Measurements from ENCODE around the gene TTC1.
"Not testable (repeated sequence)": the region's sequence is repeated elsewhere in the genome, so short reads cannot be mapped to it uniquely, and the experiment has no call there.

Gene TTC1

GRCh38 chr5:160001457-160001856 lies 7.5 kb upstream of the TTC1 start:
- no peak for DNase-seq

- DNase-seq: no peak
Observed at GRCh38 chr5:160007514-160007913, 1.4 kb upstream of the TTC1 start.

- not testable (repeated sequence) for DNase-seq
Observed at GRCh38 chr5:160008529-160008876, 436 bp upstream of the TTC1 start.

- DNase-seq: no peak
Observed at GRCh38 chr5:160009591-160009989, 651 bp downstream of the TTC1 start.

- DNase-seq: no peak
Observed at GRCh38 chr5:160011471-160011870, 2.5 kb downstream of the TTC1 start.

GRCh38 chr5:160014197-160014596 lies 5.3 kb downstream of the TTC1 start:
- not testable (repeated sequence) for DNase-seq

GRCh38 chr5:160018945-160019625 lies 10.1 kb downstream of the TTC1 start:
- no peak for DNase-seq

GRCh38 chr5:160020266-160020770 lies 11.4 kb downstream of the TTC1 start:
- DNase-seq: no peak

- no peak for DNase-seq
Observed at GRCh38 chr5:160020964-160021363, 12.0 kb downstream of the TTC1 start.

GRCh38 chr5:160021831-160022446 lies 13.0 kb downstream of the TTC1 start:
- DNase-seq: peak; percentile 41 to 69

- no peak for DNase-seq
Observed at GRCh38 chr5:160023007-160023907, 14.3 kb downstream of the TTC1 start.

GRCh38 chr5:160023908-160024630 lies 15.1 kb downstream of the TTC1 start:
- DNase-seq: no peak

- DNase-seq: no peak
Observed at GRCh38 chr5:160029004-160029403, 20.1 kb downstream of the TTC1 start.

- DNase-seq: no peak
Observed at GRCh38 chr5:160029540-160030139, 20.7 kb downstream of the TTC1 start.

- no peak for DNase-seq
Observed at GRCh38 chr5:160030631-160031377, 21.9 kb downstream of the TTC1 start.

GRCh38 chr5:160033546-160034252 lies 24.8 kb downstream of the TTC1 start:
- DNase-seq: no peak

- DNase-seq: no peak
Observed at GRCh38 chr5:160036243-160036642, 27.3 kb downstream of the TTC1 start.

GRCh38 chr5:160036884-160037283 lies 27.9 kb downstream of the TTC1 start:
- no peak for DNase-seq

- no peak for DNase-seq
Observed at GRCh38 chr5:160039810-160040470, 31.0 kb downstream of the TTC1 start.

GRCh38 chr5:160040471-160040835 lies 31.5 kb downstream of the TTC1 start:
- no peak for DNase-seq

GRCh38 chr5:160042671-160043070 lies 33.7 kb downstream of the TTC1 start:
- DNase-seq: no peak
